HEK293 (cell line): ENCODE results near the gene SMCO4.

Experiments used
- CTCF ChIA-PET: fragments of 350-600 bp; formaldehyde crosslinking; extraction: SDS; loops from one replicate; lab custom pipeline; 2021; ENCODE audit warnings: antibody characterized with exemption; lab: Yijun Ruan, JAX
- POLR2A ChIA-PET: fragments of 300-600 bp; formaldehyde crosslinking; extraction: SDS; loops from one replicate; lab custom pipeline; 2020; ENCODE audit warnings: antibody characterized with exemption, inconsistent platforms; lab: Yijun Ruan, JAX
- H3K27ac ChIP-seq: fragments of 200-500 bp; sonication (Bioruptor generic); 2 replicates; pipeline ENCODE4 v1.5.1; 2014; ENCODE audit warnings: low read depth, low read length, control low read depth, inconsistent platforms; ENCODE audit errors: extremely low read depth
- H3K36me3 ChIP-seq, 2 experiments: fragments of 200-500 bp in 1 of 2; sonication (Bioruptor generic) in 1 of 2; 1 replicate in 1 of 2; 2 replicates in 1 of 2; pipeline ENCODE4 v1.5.1; 2014 to 2017; ENCODE audit warnings: inconsistent platforms in 2 of 2, low read length in 2 of 2; ENCODE audit not compliant: control insufficient read depth in 2 of 2, insufficient read depth in 1 of 2
- H3K4me1 ChIP-seq: fragments of 200-500 bp; sonication (Bioruptor generic); 2 replicates; pipeline ENCODE4 v1.5.1; 2014; ENCODE audit warnings: mild to moderate bottlenecking, low read length, inconsistent platforms; ENCODE audit not compliant: control insufficient read depth, insufficient read depth
- H3K4me3 ChIP-seq: 2 replicates; pipeline ENCODE4 v1.5.1; 2011; ENCODE audit warnings: low read depth, mild to moderate bottlenecking, control low read depth, low read length, moderate library complexity
- H3K9me3 ChIP-seq: fragments of 200-500 bp; sonication (Bioruptor generic); 2 replicates; pipeline ENCODE4 v1.5.1; 2014; ENCODE audit warnings: low read depth, low read length, inconsistent platforms; ENCODE audit not compliant: control insufficient read depth, insufficient read depth
- ATF2 ChIP-seq: fragments of 450-650 bp; formaldehyde crosslinking; IDR thresholded peaks from 2 replicates; pipeline ENCODE4 v1.5.1; 2016; ENCODE audit warnings: missing biosample characterization, missing genetic modification characterization, low read depth
- BCL11B ChIP-seq: fragments of 450-650 bp; formaldehyde crosslinking; IDR thresholded peaks from 2 replicates; pipeline ENCODE4 v1.5.1; 2016; ENCODE audit warnings: low read depth, missing biosample characterization, missing genetic modification characterization
- GLI2 ChIP-seq: fragments of 450-650 bp; formaldehyde crosslinking; IDR thresholded peaks from 2 replicates; pipeline ENCODE4; 2017; ENCODE audit warnings: missing biosample characterization, missing genetic modification characterization, low read depth, borderline replicate concordance
- KLF1 ChIP-seq: fragments of 450-650 bp; formaldehyde crosslinking; IDR thresholded peaks from 2 replicates; pipeline ENCODE4 v1.5.1; 2016; ENCODE audit warnings: missing biosample characterization, missing genetic modification characterization
- PATZ1 ChIP-seq: fragments of 450-650 bp; formaldehyde crosslinking; IDR thresholded peaks from 2 replicates; pipeline ENCODE4 v1.5.1; 2016; ENCODE audit warnings: missing biosample characterization, missing genetic modification characterization
- PRDM1 ChIP-seq: fragments of 450-650 bp; formaldehyde crosslinking; IDR thresholded peaks from 2 replicates; pipeline ENCODE4; 2016; ENCODE audit warnings: missing biosample characterization, missing genetic modification characterization
- REST ChIP-seq: fragments of 450-650 bp; formaldehyde crosslinking; IDR thresholded peaks from 2 replicates; pipeline ENCODE4 v1.5.1; 2016; ENCODE audit warnings: missing biosample characterization, missing genetic modification characterization
- SALL2 ChIP-seq: fragments of 450-650 bp; formaldehyde crosslinking; IDR thresholded peaks from 2 replicates; pipeline ENCODE4 v1.5.0; 2017; ENCODE audit warnings: missing biosample characterization, mild to moderate bottlenecking, missing genetic modification characterization, borderline replicate concordance
- ZBTB44 ChIP-seq: fragments of 450-650 bp; IDR thresholded peaks from 2 replicates; pipeline ENCODE4 v1.5.1; 2018; ENCODE audit warnings: missing biosample characterization, mild to moderate bottlenecking, missing genetic modification characterization
- ZNF112 ChIP-seq: fragments of 450-650 bp; formaldehyde crosslinking; IDR thresholded peaks from 2 replicates; pipeline ENCODE4 v1.5.0; 2017; ENCODE audit warnings: missing biosample characterization, missing genetic modification characterization
- ZNF175 ChIP-seq: fragments of 450-650 bp; formaldehyde crosslinking; IDR thresholded peaks from 2 replicates; pipeline ENCODE4 v1.5.1; 2016; ENCODE audit warnings: missing biosample characterization, missing genetic modification characterization
- ZNF239 ChIP-seq: fragments of 450-650 bp; formaldehyde crosslinking; IDR thresholded peaks from 2 replicates; pipeline ENCODE4 v1.5.1; 2016; ENCODE audit warnings: missing biosample characterization, missing genetic modification characterization
- ZNF280C ChIP-seq: fragments of 450-650 bp; formaldehyde crosslinking; IDR thresholded peaks from 2 replicates; pipeline ENCODE4 v1.5.1; 2016; ENCODE audit warnings: missing biosample characterization, missing genetic modification characterization
- ZNF292 ChIP-seq: fragments of 450-650 bp; formaldehyde crosslinking; IDR thresholded peaks from 2 replicates; pipeline ENCODE4 v1.5.1; 2016; ENCODE audit warnings: low read depth, missing biosample characterization, missing genetic modification characterization, borderline replicate concordance
- ZNF48 ChIP-seq: fragments of 450-650 bp; formaldehyde crosslinking; IDR thresholded peaks from 2 replicates; pipeline ENCODE4 v1.5.1; 2016; ENCODE audit warnings: missing biosample characterization, missing genetic modification characterization
- ZNF501 ChIP-seq: fragments of 450-650 bp; formaldehyde crosslinking; IDR thresholded peaks from 2 replicates; pipeline ENCODE4 v1.5.1; 2016; ENCODE audit warnings: missing biosample characterization, missing genetic modification characterization
- ZNF529 ChIP-seq: fragments of 450-650 bp; formaldehyde crosslinking; IDR thresholded peaks from 2 replicates; pipeline ENCODE4 v1.5.1; 2017; ENCODE audit warnings: missing genetic modification characterization, missing biosample characterization; ENCODE audit not compliant: insufficient replicate concordance
- ZNF544 ChIP-seq: fragments of 450-650 bp; formaldehyde crosslinking; IDR thresholded peaks from 2 replicates; pipeline ENCODE4 v1.5.0; 2017; ENCODE audit warnings: missing biosample characterization, missing genetic modification characterization
- ZNF549 ChIP-seq: fragments of 450-650 bp; IDR thresholded peaks from 2 replicates; pipeline ENCODE4 v1.5.1; 2018; ENCODE audit warnings: missing biosample characterization, missing genetic modification characterization, mild to moderate bottlenecking, inconsistent platforms, moderate library complexity
- ZNF571 ChIP-seq: fragments of 450-650 bp; formaldehyde crosslinking; IDR thresholded peaks from 2 replicates; pipeline ENCODE4 v1.5.0; 2017; ENCODE audit warnings: missing biosample characterization, missing genetic modification characterization
- ZNF596 ChIP-seq: fragments of 450-650 bp; IDR thresholded peaks from 2 replicates; pipeline ENCODE4 v1.5.0; 2018; ENCODE audit warnings: missing biosample characterization, mild to moderate bottlenecking, missing genetic modification characterization, moderate library complexity
- ZNF639 ChIP-seq: fragments of 450-650 bp; formaldehyde crosslinking; IDR thresholded peaks from 2 replicates; pipeline ENCODE4 v1.5.1; 2016; ENCODE audit warnings: missing biosample characterization, missing genetic modification characterization
- ZNF76 ChIP-seq: fragments of 450-650 bp; formaldehyde crosslinking; IDR thresholded peaks from 2 replicates; pipeline ENCODE4; 2016; ENCODE audit warnings: low read depth, missing biosample characterization, missing genetic modification characterization, borderline replicate concordance

SMCO4 gene

GRCh38 chr11:93517611-93518010 is 25.6 kb downstream of the SMCO4 start:
- ChIA-PET POLR2A (no interaction called here), CTCF (no interaction called here)
- no peak for TF ChIP-seq REST (tag by site-specific recombination)
- no peak for TF ChIP-seq ZBTB44 (tag by site-specific recombination)
- TF ChIP-seq ZNF112 (tag by site-specific recombination), result no peak
- TF ChIP-seq PATZ1 (tag by site-specific recombination), result no peak
- TF ChIP-seq ZNF549 (tag by site-specific recombination), result no peak
- no peak for TF ChIP-seq ZNF596 (tag by site-specific recombination)
- no peak for TF ChIP-seq ZNF639
- TF ChIP-seq ZNF280C (tag by site-specific recombination), result no peak
- Histone ChIP-seq H3K4me3 (no peak overlapping the region), H3K36me3 (no peaks in the 10 kb centered on the region), H3K9me3 (no peaks in the 10 kb centered on the region), H3K4me1 (no peaks in the 10 kb centered on the region), H3K27ac (no peak overlapping the region)

GRCh38 chr11:93517041-93517440 is 26.1 kb downstream of the SMCO4 start:
- H3K4me1 ChIP-seq, result no peaks in the 10 kb centered on the region
- no peaks in the 10 kb centered on the region for H3K36me3 ChIP-seq
- CTCF ChIA-PET, result no interaction called here
- POLR2A ChIA-PET, result no interaction called here
- no peaks in the 10 kb centered on the region for H3K9me3 ChIP-seq
- no peak overlapping the region for H3K27ac ChIP-seq
- H3K4me3 ChIP-seq, result no peak overlapping the region
- no peak for TF ChIP-seq PRDM1 (tag by site-specific recombination)
- no peak for TF ChIP-seq ATF2 (tag by site-specific recombination)
- no peak for TF ChIP-seq ZNF549 (tag by site-specific recombination)
- no peak for TF ChIP-seq ZNF571 (tag by site-specific recombination)
- TF ChIP-seq KLF1 (tag by site-specific recombination), result no peak
- no peak for TF ChIP-seq ZNF48 (tag by site-specific recombination)
- TF ChIP-seq ZNF239 (tag by site-specific recombination), result no peak
- no peak for TF ChIP-seq GLI2
- no peak for TF ChIP-seq ZNF544 (tag by site-specific recombination)
- no peak for TF ChIP-seq BCL11B (tag by site-specific recombination)
- TF ChIP-seq ZNF292 (tag by site-specific recombination), result no peak
- TF ChIP-seq ZNF501 (tag by site-specific recombination), result no peak
- TF ChIP-seq ZNF175 (tag by site-specific recombination), result no peak
- no peak for TF ChIP-seq ZNF76 (tag by site-specific recombination)
- no peak for TF ChIP-seq ZNF529
- no peak for TF ChIP-seq SALL2 (tag by site-specific recombination)
